Amniotic stem cell (primary cell): ENCODE measurements around the gene TREM2.
"Not testable (repeated sequence)": the region's sequence is repeated elsewhere in the genome, so short reads cannot be mapped to it uniquely, and the experiment has no call there.

Experiments used
- DNase-seq: peaks from one replicate; lab custom pipeline; 2025; lab: John Stamatoyannopoulos, UW

TREM2 gene

GRCh38 chr6:41162687-41163418, at the start of gene TREM2:
Gene TREM2 (minus strand): TSS chr6:41163116. CDS start chr6:41163082, 34 bp downstream.
- no peak for DNase-seq

DNA sequence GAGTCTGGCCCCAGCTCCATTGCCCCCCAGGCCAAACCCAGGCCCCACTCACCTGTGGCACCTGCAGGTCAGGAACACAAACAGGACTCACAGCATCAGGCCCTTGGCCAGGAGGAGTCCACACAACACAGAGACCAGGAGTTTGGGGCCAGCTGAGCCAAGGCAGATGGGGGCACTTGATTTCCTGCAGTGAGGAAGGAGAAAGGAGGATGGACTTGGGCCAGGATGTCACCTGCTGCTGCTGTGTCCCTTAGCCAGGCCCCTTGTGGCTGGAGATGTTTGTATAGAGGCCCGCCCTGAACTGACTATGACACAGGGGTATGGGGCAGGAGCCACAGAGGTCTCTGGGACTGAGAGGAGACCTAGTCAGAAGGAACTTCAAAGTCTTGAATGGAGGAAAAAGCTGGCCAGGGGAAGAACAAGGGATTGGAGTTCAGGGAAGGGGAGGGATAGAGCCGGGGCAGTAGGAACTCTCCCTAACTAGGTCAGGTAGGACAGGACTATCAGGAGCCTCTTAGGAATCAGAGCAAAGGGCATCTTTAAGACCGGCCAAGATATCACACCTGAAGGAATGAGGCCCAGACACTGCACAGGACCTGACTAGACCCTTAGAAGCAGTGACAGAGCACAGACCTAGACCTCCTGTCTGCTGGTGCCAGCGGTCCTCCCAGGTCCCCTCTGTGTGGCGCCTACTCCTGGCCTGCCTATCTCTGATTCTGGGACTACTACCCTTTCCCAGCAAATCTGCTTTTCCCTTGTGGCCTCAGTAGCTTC, 46.8 kb upstream of the TREM2 start:
- DNase-seq = no peak

DNA sequence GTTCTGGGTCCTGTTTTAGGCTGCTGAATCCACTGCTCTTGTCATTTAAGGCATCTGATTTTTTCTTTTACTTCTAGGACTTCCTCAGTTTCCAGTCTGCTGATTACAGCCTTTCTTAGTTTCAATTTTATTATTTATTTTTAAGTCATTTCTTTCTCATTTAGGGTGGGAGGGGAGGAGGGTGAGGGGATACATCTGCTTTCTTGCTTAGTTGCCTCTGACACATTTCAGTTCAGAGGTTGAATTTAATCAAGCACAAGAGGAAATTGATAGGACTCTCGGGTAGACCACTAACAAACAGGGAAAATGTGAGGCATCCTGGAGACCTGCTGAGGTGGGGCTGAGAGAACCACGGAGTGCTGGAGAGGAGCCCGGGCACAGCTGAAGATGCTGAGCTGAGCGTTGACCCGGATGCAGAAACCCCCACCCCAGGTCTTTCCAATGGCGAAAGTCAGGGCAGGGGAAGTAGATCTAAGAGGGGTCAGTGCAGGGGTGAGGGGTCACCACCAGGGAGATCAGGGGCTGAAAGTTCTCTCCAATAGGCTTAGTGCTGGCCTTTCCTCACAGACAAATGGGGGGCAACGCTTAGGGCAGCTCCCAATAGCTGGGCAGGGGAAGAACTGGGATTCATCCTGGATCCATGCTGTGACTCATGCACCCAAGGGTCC, 45.7 kb upstream of the TREM2 start:
- DNase-seq = no peak

- no peak for DNase-seq
Measured at GRCh38 chr6:41204156-41204555, 41.2 kb upstream of the TREM2 start.

DNA sequence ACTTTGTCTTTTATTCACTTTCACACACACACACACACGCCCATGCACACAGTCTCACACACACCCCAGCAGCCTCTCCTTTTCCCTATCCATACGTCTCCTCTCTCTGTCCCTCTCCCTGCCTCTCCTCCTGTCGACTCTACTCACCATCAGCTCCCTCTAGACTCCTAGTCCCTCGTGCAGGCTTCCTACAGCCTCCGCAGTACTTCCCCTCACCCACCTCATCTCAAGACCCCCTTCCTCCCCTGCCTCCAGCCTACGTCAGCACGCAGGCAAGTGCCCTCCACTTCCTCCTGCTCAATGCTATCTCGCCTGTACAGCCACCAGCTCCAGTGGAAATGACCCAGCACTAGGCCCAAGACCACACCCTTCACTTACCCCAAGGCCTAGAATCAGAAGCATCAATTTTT, 38.9 kb upstream of the TREM2 start:
- DNase-seq = no peak

GRCh38 chr6:41200901-41201763, 38.2 kb upstream of the TREM2 start, which contains the start of gene TREML2:
Gene TREML2 (minus strand): TSS chr6:41201149. CDS start chr6:41201008, 141 bp downstream.
- no peak for DNase-seq

GRCh38 chr6:41200296-41200900, 37.5 kb upstream of the TREM2 start:
- DNase-seq = no peak

DNA sequence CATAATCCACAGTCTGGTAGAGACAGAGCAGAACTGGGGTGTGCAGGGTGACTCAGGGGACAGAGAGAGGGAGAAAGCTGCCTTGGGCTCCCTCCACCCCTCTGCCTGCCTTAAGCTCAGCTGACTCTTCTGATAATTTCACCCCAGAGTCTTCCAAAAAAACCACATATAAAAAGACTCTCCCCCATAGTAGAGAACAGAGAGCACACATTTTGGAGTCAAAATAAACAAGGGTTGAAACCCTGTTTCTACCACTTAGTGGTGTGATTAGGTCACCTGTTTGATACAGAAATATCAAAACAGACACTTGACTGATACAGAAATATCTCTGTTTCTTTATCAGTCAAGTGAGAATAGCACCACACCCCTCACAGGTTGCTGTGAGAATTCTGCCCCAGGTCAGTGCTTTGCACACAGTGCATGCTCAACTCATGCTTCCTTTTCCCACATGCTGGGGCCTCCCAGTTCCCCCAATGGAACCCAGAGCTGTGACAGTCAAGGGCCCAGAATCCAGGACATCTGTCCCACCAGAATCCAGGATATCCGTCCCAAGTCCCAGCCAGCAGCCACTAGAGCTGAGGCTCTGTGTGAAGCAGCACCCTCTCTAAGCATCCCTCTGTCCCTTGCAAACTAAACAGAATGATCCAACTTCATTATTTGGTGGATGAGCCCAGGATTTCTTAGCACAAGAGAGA, 36.8 kb upstream of the TREM2 start:
- DNase-seq = no peak

DNA sequence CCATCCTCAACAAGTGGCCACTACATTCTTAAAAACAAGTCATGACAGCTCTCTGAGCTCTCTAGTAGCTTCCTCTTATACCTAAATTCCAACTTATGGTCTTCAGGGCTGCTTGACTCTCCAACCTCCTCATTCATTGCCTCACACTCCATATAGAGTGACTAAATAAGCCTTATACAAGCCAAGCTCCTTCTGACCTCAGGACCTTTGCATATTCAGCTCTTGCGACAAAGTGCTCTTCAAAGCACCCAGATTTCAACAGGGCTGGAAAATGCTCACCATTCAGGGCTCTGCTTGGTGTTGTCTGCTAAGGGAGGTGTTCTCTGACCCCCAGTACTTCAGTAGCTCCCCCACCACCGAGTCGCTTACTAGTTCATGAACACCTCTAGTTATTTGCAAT, 34.3 kb upstream of the TREM2 start:
- no peak for DNase-seq

DNA sequence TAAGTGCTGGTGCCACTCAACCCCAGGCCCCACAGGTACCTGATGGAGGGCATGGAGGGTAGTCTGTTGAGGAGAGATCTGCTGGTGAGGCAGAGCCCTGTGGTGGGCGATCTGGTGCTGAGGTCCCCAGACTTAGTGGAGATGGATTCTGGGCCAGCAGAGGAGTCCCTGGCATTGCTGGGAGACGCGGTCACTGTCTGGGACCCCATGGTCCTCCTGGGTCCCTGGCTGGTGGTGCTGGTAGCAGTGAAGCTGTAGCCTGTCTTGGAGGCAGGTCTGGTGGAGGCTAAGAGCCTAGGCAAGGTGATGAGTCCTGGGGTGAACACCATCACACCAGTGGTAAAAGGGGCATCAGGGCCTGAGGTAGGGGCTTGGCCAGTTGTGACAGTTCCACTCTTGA, 31.5 kb upstream of the TREM2 start:
- no peak for DNase-seq

- DNase-seq = no peak
Measured at GRCh38 chr6:41193884-41194283, 31.0 kb upstream of the TREM2 start.

GRCh38 chr6:41193171-41193734, 30.3 kb upstream of the TREM2 start:
- no peak for DNase-seq

DNA sequence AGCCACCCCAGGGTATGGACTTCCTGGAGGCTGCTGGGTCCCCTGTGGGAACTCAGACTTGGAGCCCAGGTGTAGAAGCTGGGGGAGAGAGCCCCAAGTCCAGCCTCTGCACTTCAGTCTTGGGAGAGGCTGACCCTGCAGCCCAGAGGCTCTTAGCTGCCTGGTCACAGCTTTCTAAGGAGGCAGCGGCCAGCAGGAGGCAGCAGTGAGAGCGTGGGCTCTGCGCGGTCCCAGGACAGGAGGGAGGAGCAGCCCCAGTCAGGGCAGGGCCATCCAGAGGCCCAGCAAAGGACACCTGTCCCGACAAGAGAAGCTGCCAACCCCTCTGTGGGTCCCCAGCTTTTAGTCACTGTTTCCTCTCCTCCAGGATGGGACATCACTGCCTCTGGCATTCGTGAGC, 28.7 kb upstream of the TREM2 start:
- DNase-seq = no peak

DNA sequence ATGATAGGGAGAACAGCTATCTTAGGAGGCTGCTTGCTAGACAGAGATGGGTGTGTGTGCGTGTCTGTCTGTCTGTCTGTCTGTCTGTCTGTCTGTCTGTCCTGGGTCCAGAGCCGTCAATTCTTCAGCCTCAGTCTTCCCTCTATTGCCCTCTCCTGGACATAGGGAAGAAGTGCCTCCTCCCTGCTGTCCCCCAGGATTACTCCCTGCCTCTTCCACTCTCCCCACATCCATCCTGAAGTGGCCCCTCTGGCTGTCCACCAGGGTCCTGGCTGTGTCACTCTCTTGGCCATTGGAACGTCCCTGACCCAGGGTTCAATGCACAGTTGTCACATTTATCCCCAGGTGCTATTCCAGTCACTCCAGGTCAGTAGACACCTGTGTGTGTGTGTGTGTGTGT, 27.9 kb upstream of the TREM2 start:
- no peak for DNase-seq

DNA sequence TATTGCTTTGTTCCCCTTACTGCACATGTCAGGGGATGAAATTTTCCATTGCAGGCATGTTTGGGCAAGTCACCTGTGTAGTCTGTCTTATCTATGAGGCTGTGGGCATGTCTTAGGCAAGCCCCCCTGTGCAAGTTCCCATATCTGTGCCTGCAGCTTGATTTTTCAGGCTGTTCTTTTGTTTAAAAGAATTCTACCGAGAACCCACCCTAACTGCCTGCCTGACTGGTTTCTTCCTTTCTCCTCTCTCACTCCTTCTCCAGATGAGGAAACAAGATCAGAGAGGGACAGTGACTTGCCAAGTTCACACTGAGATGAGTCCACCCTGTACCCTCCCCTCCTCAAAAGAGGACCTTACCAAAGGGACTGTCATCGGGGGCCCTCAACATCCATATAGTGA, 27.1 kb upstream of the TREM2 start:
- DNase-seq = no peak

- not testable (repeated sequence) for DNase-seq
Measured at GRCh38 chr6:41189046-41189445, 26.1 kb upstream of the TREM2 start.

GRCh38 chr6:41187924-41188886, 25.3 kb upstream of the TREM2 start:
- no peak for DNase-seq

GRCh38 chr6:41186031-41186562, 23.2 kb upstream of the TREM2 start:
- DNase-seq = no peak

DNA sequence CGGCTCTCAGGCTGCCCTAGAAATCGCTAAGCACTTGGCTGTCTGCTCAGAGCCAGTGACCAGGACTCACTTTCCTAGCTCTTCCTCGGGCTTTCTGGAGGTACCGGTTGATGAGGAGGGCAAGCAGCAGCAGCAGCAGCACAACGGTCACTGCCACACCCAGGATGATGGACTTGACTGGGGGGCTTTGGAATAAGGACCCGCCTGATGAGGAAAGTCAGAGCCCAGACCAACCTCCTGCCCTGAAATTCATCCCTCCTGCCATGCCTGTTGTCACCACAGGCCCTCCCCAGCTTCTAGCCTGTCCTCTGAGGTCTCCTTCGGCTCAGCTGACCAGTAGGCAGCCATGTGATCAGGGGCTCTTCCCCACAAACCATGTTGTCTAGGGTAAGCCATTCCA, 21.8 kb upstream of the TREM2 start:
- no peak for DNase-seq
